Measurements from ENCODE around the gene BCKDHB.
"Not testable (repeated sequence)": the region's sequence is repeated elsewhere in the genome, so short reads cannot be mapped to it uniquely, and the experiment has no call there.

BCKDHB gene

GRCh38 chr6:80282913-80283554 is 176.6 kb downstream of the BCKDHB start:
- TF ChIP-seq, protein P1, sequence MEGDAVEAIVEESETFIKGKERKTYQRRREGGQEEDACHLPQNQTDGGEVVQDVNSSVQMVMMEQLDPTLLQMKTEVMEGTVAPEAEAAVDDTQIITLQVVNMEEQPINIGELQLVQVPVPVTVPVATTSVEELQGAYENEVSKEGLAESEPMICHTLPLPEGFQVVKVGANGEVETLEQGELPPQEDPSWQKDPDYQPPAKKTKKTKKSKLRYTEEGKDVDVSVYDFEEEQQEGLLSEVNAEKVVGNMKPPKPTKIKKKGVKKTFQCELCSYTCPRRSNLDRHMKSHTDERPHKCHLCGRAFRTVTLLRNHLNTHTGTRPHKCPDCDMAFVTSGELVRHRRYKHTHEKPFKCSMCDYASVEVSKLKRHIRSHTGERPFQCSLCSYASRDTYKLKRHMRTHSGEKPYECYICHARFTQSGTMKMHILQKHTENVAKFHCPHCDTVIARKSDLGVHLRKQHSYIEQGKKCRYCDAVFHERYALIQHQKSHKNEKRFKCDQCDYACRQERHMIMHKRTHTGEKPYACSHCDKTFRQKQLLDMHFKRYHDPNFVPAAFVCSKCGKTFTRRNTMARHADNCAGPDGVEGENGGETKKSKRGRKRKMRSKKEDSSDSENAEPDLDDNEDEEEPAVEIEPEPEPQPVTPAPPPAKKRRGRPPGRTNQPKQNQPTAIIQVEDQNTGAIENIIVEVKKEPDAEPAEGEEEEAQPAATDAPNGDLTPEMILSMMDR (IDR thresholded peaks at IDR 0.05; ENCODE audit: extremely low read depth, insufficient read depth, missing control alignments): no peak
- in situ Hi-C loops (cut with MboI; ENCODE audit: low pct_unique_long_range_greater_than_20kb, low sequenced_read_pairs, unreplicated experiment): no loop called here
- DNase-seq (ENCODE audit: low spot score): no peak

DNA sequence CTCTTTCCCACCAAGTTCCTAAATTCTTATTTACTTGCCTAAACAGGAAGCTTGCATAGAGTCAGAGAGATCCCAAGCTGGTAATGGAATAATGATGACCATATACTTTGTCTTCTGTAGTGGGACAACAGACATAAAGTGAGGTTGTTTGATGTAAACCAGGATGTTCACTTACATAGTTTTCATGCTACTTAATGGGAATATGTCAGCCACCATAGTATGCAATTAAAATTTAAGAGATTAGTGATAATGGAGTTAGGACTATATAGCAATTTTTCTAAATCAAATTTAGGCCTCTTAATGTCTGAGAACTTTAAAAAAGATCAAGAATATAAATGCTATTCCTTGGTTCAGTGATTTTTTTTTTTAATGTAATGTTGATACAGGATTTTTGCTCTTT is 180.6 kb downstream of the BCKDHB start:
- TF ChIP-seq, protein P1 (IDR thresholded peaks at IDR 0.05; ENCODE audit: extremely low read depth, insufficient read depth, missing control alignments): no peak
- no peak for DNase-seq (ENCODE audit: low spot score)
- in situ Hi-C loops (cut with MboI; ENCODE audit: low pct_unique_long_range_greater_than_20kb, low sequenced_read_pairs, unreplicated experiment): no loop called here

DNA sequence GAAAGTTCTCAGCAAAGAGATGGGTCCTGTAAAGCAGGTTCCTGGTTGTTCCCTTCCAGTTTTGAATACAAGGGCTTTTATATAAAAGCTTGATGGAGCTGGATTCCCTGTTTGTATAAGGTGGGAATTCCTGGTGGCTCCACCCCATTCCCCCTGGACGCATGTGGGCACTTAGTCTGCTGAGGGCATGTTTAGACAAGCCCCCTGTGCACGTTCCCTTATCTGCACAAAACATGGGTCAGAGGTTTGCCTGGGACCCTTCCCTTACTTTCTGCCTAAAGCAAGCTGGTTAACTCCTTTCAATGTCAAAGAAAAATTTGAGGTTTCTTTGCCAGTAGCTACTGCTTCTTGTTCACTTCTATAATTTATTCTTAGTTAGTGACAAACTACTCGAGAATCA is 181.1 kb downstream of the BCKDHB start:
- TF ChIP-seq, protein P1 (IDR thresholded peaks at IDR 0.05; ENCODE audit: extremely low read depth, insufficient read depth, missing control alignments): no peak
- no peak for DNase-seq (ENCODE audit: low spot score)
- in situ Hi-C loops (cut with MboI; ENCODE audit: low pct_unique_long_range_greater_than_20kb, low sequenced_read_pairs, unreplicated experiment): no loop called here

GRCh38 chr6:80289727-80290126 is 183.3 kb downstream of the BCKDHB start:
- TF ChIP-seq, protein P1 (IDR thresholded peaks at IDR 0.05; ENCODE audit: extremely low read depth, insufficient read depth, missing control alignments): no peak
- no peak for DNase-seq (ENCODE audit: low spot score)
- in situ Hi-C loops (cut with MboI; ENCODE audit: low pct_unique_long_range_greater_than_20kb, low sequenced_read_pairs, unreplicated experiment): no loop called here

DNA sequence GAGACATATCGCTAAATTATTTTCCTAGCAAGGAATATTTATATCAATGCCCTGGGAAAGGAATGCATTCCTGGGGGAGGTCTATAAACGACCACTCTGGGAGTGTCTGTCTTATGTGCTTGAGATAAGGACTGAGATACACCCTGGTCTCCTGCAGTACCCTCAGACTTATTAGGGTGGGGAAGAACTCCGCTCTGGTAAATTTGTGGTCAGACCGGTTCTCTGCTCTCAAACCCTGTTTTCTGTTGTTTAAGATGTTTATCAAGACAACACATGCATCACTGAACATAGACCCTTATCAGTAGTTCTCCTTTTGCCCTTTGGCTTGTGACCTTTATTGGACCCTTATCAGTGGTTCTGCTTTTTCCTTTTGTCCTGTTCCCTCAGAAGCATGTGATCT is 188.1 kb downstream of the BCKDHB start:
- in situ Hi-C loops (cut with MboI; ENCODE audit: low pct_unique_long_range_greater_than_20kb, low sequenced_read_pairs, unreplicated experiment); DNase-seq (ENCODE audit: low spot score): not testable (repeated sequence)

DNA sequence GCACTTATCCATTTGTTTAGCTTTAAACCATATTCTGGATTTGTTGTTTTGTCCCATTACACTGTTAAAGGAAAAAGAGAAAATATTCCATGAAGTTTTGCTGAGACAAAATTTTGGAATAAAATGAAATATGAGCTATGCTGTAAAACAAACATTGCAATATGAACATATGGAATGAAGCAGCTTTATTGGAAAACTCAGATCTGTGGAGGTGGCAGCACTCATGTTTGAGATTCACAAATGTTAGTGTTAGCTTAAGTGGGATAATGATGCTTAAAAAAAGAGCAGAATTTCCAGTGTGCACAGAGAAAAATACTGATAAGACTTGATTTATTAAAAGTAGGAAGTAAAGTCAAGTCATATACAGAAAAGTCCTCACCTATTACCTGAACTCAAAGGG is 196.2 kb downstream of the BCKDHB start:
- TF ChIP-seq, protein P1 (IDR thresholded peaks at IDR 0.05; ENCODE audit: extremely low read depth, insufficient read depth, missing control alignments): no peak

DNA sequence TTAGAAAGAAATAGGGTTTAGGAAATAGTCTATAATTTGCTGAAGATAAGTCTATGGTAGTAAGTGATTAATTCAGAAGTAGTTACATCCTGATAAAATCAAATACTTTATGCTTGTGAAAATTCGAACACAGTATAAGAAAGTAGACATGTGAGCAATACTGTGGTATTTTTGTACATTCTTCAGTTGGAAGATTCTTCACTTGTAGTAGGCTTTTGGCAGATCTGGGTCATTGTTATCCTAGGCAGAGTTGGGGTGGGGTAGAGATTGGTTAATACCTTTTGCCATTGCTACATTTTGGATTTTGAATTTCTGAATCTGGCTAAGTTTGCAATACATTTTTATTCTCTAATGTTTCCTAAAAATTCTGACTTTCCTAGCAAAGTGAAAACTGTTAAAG is 197.5 kb downstream of the BCKDHB start:
- DNase-seq (ENCODE audit: low spot score): no peak
- TF ChIP-seq, protein P1 (IDR thresholded peaks at IDR 0.05; ENCODE audit: extremely low read depth, insufficient read depth, missing control alignments): no peak
- in situ Hi-C loops (cut with MboI; ENCODE audit: low pct_unique_long_range_greater_than_20kb, low sequenced_read_pairs, unreplicated experiment): no loop called here

More for the DNA sequence above, 196.2 kb downstream of the BCKDHB start:
- no peak for DNase-seq (ENCODE audit: low spot score)
- in situ Hi-C loops (cut with MboI; ENCODE audit: low pct_unique_long_range_greater_than_20kb, low sequenced_read_pairs, unreplicated experiment): no loop called here

Measured in GM13977 (cell line).